HL-60 (cell line): Measurements from ENCODE around the gene AKT1S1.

Experiments
- REST ChIP-seq: IDR thresholded peaks from 2 replicates; pipeline ENCODE4 v1.6.1; 2012; ENCODE audit warnings: low read depth; ENCODE audit not compliant: insufficient replicate concordance
- SPI1 ChIP-seq: IDR thresholded peaks from 2 replicates; pipeline ENCODE4 v1.6.1; 2012; ENCODE audit warnings: low read depth, mild to moderate bottlenecking, borderline replicate concordance
- TF ChIP-seq, protein P1 (sequence below): IDR thresholded peaks from one replicate; pipeline ENCODE4 v1.5.1; 2011; ENCODE audit warnings: low read length, control low read depth, inconsistent platforms; ENCODE audit not compliant: insufficient read depth

GRCh38 chr19:49873834-49874233 lies 3.3 kb downstream of the AKT1S1 start:
- TF ChIP-seq, protein P1, sequence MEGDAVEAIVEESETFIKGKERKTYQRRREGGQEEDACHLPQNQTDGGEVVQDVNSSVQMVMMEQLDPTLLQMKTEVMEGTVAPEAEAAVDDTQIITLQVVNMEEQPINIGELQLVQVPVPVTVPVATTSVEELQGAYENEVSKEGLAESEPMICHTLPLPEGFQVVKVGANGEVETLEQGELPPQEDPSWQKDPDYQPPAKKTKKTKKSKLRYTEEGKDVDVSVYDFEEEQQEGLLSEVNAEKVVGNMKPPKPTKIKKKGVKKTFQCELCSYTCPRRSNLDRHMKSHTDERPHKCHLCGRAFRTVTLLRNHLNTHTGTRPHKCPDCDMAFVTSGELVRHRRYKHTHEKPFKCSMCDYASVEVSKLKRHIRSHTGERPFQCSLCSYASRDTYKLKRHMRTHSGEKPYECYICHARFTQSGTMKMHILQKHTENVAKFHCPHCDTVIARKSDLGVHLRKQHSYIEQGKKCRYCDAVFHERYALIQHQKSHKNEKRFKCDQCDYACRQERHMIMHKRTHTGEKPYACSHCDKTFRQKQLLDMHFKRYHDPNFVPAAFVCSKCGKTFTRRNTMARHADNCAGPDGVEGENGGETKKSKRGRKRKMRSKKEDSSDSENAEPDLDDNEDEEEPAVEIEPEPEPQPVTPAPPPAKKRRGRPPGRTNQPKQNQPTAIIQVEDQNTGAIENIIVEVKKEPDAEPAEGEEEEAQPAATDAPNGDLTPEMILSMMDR = no peak
- TF ChIP-seq REST = no peak
- no peak for TF ChIP-seq SPI1
